Amygdala (tissue), 56 donors: ENCODE data around the gene TRAIP.

Experiments used
- DNase-seq, 56 donors: peaks; one replicate each; lab custom pipeline; 2025; lab: John Stamatoyannopoulos, UW

Gene TRAIP

GRCh38 chr3:49877716-49878115, 21.4 kb upstream of the TRAIP start:
- no peak for DNase-seq

- no peak for DNase-seq
Observed at GRCh38 chr3:49876567-49876966, 20.2 kb upstream of the TRAIP start.

- no peak for DNase-seq
Observed at GRCh38 chr3:49873623-49874022, 17.3 kb upstream of the TRAIP start.

DNA sequence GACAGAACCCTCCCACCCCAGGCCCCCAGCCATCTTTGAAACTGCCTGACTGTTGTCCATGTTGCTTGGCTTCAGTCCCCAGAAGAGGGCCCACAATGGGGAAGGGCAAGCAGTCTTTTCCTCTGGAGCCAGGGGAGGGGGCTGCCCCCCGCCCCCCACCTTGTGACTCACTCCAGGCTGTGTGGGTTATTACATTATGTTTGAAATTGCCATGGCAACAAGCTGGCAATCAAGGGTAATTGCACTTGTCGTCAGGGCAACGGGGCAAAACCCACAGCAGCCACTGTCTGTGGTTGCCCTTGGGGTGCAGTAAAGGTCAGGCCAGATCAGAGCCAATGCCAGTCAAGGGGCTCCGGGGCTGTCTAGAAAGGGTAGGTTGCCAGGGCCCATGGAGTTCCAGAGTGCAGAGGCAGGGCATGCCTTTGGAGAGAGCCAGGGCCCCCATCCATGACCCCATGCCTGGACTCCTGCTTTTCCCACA, 16.5 kb upstream of the TRAIP start:
- DNase-seq = peak in 2 of 56 donors; percentile 17 to 49

DNA sequence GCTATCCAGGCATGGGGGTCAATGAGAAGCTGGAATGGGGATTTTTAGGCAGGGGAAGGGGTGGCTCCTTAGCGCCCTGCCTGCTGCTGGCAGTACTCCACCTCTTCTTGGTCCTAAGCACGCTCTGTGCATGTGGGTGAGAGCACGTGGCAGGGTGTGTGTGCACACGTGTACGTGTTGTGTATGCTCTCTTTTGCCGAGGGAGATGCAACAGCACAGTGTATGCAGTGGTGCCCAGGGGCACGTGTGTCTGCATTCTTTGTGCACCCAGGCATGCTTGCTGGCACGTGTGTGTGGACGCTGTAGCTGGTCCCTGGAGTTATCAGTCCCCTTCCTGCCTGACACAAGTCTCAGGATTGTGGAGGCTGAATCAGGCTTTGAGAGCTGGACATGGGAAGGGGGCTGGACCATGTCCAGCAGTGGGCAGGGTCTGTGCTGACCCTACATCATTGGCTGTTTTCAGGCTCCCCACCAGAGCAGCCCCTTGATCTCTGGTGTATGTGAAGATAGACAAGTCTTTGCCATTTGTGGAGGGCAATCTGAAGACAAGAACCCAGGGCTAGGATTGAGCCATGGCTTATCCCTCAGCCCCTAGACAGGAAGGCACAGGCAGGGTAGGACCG, 15.3 kb upstream of the TRAIP start:
- peak in 12 of 56 donors; percentile 6 to 30 (median 22) for DNase-seq

GRCh38 chr3:49869525-49870126, 13.3 kb upstream of the TRAIP start, which contains the start of gene CAMKV:
CAMKV (minus strand) TSS chr3:49869906; CDS start chr3:49862388, 7,518 bp downstream.
- DNase-seq = peak in 12 of 56 donors; percentile 11 to 48 (median 26)

DNA sequence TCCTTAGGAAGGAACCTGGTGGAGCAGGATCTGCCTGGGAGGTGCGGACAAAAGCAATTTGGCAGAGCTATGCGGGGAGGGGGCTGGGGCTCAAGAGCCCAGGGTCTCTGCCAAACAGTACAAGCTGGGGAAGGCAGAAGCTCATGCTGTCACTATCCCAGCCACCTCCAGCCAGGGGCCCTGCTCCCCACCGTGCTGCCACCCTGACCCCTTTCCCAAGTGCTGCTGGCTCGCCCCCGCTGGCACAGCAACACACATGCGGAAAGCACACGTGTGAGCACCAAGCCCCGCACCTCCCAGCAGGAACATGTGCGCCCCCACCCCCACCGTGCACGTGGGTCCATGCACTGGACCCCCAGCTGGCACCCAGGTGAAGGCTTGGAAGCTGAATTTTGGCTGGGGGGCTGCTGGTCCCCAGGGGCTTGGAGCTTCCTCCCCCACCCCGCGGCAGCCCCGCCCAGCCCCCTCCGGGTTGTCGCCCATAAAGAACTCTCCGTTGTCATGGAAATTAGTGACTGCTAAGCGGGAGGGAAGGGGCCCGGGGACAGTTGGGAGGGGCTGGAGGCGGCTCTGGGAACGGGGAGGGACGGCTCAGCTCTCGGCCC, 12.6 kb upstream of the TRAIP start:
- peak in 21 of 56 donors; percentile 10 to 72 (median 35) for DNase-seq

DNA sequence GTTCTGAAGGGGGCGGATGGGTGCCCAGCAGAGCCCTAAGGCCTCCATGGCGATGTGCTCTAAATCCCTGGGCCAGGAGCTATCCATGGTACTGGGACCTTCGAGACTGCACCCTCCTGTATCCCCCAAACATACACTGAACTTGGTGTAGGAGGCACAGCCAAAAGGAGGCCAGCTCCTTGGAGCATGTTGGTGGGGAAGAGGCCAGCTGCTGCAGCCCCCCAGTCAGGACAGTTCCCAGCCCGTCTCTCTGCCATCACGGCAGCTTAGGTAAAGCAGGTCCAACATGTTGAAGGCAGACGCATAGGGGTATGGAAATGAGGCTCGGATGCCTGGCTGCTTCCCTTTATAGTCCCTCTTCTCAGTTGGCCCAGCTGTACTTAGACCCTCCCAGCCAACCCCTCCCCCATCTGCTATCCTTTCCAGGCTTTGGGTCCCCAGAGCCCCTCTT, 11.5 kb upstream of the TRAIP start:
- DNase-seq = no peak

DNA sequence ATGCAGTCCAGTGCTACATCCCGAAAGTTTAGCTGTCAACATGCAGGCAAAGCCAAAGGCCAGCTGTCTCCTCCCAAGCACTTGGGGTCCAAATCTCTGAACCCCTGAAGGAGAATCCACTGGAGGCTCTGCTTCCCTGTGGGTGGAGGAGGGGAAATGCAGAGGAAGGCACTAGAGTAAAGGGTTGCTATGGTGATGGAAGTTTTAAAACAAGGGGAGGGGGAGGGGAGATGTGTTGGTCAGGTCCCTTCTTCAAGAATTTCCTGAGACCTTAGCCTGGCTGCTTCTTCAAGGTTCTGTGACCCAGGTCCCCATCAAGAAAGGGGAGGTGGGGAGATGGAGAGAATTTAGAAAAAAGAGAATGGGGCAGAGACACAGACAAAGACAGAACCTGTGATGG, 11.0 kb upstream of the TRAIP start:
- DNase-seq = no peak

- no peak for DNase-seq
Observed at GRCh38 chr3:49865198-49865784, 8.9 kb upstream of the TRAIP start.

- no peak for DNase-seq
Observed at GRCh38 chr3:49864505-49864904, 8.1 kb upstream of the TRAIP start.

- no peak for DNase-seq
Observed at GRCh38 chr3:49859576-49860305, 3.4 kb upstream of the TRAIP start.

DNA sequence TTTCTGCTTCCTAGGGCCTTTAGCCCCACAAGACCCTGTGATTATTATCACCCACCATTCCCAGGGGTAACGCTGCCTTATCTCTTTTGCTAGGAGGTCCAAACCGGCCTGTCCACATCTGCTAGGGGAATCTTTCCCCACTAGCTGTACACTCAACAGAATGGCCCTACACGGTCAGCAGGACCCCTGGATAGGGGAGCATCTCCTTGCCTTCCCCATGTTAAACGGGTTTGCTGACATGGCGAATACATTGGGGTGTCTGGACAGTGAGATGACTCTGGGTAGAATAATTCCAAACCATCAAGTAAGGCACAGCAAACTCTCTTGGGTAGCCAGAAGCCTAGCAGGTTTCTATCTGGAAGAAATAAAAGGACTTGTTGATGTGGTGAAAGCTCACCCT, 702 bp downstream of the TRAIP start:
- no peak for DNase-seq

DNA sequence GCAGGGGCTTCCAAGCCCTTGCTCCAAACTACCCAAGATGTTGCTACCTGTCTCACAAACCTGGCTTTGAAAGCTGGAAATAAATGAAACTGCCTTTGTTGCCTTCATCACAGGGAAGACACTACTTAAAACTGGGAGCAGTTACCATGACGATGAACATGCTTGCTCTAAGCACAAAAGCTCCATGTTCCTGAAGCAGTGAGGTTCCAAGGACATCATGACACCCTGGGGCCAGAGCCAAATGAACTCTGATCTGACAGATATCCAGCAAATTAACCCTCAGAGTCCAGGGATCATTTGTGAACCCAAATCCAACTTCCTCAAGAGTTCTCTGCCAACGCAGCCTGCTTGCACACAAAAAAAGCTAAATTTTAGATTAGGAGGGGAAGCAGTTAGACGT, 10.7 kb downstream of the TRAIP start:
- no peak for DNase-seq

DNA sequence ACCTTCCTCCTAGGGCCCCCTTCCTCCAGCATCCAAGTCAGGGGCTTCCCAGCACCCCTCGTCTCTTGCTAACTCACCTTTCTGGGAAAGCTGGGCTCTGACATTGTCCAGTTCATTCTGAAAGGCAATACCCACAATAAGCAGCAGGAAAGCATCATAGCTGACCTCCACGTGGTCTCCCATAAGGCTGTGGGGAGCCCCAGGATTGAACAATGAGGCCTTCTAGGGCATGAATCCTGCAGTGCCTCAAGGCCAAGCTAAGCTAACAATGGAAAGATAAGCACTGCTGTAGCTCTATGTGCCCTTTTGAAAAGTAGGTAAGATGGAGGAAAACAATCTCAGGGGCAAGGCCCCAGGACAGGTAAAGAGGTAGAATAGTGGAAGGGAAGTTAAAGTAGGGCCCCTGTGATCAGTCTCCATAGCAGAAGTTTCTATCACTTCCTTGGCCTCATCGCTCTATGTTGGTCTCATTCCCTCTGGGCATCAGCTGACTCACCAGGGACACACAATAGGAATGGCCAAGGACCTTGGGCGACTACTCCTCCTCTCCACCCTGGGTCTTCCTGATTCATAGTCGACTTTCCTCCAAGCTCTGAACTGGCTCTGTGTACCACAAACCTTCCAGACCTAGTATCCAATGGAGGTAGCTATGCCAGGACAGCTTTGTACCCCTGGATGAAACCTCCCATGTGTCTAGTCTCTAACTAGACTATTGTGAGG, 11.7 kb downstream of the TRAIP start:
- no peak for DNase-seq

- DNase-seq = no peak
Observed at GRCh38 chr3:49842843-49843517, 13.4 kb downstream of the TRAIP start.

GRCh38 chr3:49841806-49842205, 14.6 kb downstream of the TRAIP start:
- DNase-seq = peak in 35 of 56 donors; percentile 7 to 73 (median 39)

DNA sequence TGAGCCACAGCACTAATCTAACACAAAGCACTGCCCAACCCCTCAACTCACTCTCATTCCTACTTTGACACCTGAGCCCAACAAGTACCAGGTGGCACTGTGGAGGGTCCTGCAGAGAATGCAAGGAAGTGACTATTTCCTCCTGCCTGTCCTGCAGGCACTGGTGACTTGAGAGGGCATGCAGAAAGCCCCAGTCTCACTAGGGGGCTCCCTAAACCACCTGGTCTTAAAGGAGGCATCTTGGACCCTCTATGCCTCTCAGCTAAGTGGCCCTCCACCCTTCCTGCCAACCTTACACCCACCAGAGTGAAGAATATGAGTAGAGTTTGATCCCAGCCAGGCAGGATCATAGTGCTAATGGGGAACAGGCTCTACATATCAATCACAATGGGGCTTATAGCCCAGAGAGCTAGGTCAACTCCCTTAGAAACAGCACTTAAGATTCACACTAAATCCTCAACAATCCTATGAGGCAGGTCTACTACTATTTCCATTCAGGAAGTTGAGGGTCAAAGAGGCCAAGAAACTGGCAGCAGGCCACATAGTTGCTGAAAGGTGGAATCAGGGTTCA, 15.2 kb downstream of the TRAIP start:
- no peak for DNase-seq

GRCh38 chr3:49840388-49840787, 16.0 kb downstream of the TRAIP start:
- peak in 1 of 56 donors; percentile 6 for DNase-seq
